Measurements from ENCODE around the gene UBE2O.

The UBE2O gene

DNA sequence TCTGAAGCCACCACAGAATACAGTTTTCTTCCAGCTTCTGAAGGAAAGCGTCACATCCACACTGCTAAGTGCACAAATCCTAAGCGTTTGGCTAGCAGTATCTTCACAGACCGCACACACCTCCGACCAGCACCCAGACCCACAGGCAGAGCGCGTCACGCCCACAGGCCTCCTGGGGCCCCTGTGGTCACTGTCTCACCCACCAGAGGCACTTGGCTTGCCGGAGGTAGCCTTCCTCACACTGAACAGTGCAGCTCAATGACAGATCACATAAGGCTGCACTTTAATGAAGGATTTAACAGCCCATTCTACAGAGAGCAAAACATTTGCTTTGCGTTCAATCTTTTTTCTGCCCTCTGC is 47.4 kb downstream of the UBE2O start:
- TF ChIP-seq, protein P1, sequence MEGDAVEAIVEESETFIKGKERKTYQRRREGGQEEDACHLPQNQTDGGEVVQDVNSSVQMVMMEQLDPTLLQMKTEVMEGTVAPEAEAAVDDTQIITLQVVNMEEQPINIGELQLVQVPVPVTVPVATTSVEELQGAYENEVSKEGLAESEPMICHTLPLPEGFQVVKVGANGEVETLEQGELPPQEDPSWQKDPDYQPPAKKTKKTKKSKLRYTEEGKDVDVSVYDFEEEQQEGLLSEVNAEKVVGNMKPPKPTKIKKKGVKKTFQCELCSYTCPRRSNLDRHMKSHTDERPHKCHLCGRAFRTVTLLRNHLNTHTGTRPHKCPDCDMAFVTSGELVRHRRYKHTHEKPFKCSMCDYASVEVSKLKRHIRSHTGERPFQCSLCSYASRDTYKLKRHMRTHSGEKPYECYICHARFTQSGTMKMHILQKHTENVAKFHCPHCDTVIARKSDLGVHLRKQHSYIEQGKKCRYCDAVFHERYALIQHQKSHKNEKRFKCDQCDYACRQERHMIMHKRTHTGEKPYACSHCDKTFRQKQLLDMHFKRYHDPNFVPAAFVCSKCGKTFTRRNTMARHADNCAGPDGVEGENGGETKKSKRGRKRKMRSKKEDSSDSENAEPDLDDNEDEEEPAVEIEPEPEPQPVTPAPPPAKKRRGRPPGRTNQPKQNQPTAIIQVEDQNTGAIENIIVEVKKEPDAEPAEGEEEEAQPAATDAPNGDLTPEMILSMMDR (IDR thresholded peaks at IDR 0.05): no peak
- DNase-seq (ENCODE audit: low spot score): no peak
- Histone ChIP-seq H3K27ac (peak overlapping the region in 1 of 2 donors; percentile 28), H3K4me3 (no peak overlapping the region)

DNA sequence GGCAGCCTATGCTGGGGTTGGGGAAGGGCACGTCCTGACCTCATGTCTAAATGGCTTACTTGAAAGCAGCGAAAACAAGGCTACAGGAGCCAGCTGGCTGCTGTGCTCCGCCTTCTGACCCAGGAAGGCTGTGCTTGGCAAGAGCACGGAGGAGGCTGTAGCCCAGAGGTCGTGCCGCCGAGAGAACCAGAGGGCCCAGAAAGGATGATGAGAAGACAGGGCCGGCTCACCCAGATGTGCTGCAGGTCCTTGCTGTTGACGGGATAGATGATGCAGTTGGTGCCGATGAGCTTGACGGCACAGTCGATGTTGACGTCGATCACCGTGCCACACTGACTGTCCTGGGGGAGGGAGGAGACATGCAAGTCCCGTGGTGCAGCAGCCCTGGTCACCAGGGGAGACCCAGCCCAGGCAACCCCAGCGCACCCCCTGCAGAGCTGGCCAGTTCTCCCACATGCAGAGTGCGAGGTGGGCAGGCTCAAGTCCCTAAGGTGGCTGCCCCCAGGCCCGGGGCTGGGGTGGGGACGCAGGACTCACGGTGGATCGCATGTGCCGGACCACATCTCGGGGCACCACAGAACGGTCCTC is 47.9 kb downstream of the UBE2O start:
- DNase-seq (ENCODE audit: low spot score): peak; percentile 73
- TF ChIP-seq, protein P1 (IDR thresholded peaks at IDR 0.05): no peak
- Histone ChIP-seq H3K27ac (peak overlapping the region in 1 of 2 donors; percentile 28), H3K4me3 (no peak overlapping the region)

DNA sequence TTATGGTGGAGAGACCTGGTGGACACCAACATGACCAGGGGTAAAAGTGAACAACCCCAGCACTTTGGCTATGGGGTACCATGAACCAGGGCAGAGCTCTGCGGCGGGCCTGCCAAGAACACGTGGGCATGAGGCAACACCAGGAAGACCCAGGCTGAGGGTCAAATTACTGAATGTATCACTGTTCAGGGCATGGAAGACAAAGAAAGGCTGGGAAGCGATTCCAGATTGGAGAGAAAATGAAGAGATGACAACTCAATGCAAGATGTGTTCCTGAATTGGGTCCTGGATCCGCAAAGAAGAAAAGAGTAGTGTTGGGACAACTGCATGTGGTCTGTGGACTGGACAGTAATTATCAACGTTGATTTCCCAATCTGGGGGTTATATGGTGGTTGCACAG is 48.7 kb downstream of the UBE2O start:
- TF ChIP-seq, protein P1 (IDR thresholded peaks at IDR 0.05): no peak
- no peak for DNase-seq (ENCODE audit: low spot score)
- Histone ChIP-seq H3K27ac (no peak overlapping the region), H3K4me3 (no peak overlapping the region)

DNA sequence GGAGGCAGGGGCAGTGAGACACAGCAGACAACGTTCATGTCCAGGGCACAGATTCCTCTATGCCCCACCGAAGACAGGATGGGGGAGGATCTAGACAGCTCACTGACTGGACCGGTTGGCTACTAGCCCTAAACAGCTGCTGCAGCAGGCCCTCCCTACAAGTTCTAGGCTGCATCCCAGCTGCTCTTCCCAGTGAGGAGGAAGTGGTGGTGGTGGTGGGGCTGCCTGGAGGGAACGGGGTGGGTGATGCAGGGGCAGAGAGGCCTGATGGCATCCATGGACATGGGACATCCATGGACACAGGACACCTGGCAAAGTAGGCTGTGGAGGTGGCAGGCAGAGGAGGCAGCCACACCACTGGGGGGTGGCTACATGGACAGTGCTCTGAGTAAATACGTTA is 50.2 kb downstream of the UBE2O start:
- DNase-seq (ENCODE audit: low spot score): no peak
- H3K4me3 ChIP-seq: no peak overlapping the region
- TF ChIP-seq, protein P1 (IDR thresholded peaks at IDR 0.05): no peak
- no peak overlapping the region for H3K27ac ChIP-seq

DNA sequence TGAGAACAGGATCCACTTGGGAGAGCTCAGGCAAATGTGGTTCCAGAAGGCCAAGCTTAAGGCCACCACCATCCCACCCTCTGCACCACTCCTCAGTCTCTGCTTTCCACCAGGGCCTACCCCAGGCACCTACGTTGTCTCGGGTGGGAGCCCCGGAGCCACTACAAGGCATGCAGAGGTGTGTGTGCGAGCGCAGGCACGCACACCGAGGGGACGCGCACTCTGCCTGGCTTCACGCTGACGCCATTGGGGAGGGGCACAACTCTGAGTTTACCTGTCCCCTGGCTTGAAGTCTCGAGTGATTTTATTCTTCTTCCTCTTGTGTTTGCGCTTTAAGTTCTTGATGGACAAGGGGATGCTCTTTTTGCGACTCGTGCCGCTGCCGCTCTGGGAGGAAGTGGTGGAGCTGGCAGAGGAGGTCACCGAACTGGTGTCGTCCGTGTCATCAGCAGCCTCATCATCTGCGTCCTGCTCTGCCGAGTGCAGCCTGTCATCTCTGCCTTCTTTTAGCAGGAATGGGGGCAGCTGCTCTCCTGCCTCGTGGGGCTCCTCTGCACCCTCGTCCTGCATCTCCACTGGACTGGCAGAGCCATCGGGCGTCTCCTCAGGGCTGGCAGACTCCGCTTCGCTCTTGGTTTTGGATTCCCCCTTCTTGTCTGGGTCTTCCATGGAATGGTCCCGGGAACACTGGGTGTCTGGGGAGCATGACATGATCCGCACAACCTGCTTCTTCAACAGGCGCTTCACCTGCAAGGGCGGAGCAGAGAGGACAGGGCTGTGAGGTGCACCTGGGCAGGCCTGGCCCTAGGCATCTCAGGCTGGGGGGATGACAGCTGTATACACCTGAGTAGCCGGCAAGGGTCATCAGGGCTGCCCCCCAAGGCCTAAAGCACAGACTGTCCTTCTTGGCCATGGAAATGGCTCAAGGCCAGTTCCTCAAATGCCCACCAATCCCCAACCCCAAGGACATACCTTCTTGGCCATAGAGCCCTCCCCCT is 53.5 kb downstream of the UBE2O start:
- DNase-seq (ENCODE audit: low spot score): no peak
- Histone ChIP-seq H3K4me3 (no peak overlapping the region), H3K27ac (no peak overlapping the region)
- TF ChIP-seq, protein P1 (IDR thresholded peaks at IDR 0.05): no peak

DNA sequence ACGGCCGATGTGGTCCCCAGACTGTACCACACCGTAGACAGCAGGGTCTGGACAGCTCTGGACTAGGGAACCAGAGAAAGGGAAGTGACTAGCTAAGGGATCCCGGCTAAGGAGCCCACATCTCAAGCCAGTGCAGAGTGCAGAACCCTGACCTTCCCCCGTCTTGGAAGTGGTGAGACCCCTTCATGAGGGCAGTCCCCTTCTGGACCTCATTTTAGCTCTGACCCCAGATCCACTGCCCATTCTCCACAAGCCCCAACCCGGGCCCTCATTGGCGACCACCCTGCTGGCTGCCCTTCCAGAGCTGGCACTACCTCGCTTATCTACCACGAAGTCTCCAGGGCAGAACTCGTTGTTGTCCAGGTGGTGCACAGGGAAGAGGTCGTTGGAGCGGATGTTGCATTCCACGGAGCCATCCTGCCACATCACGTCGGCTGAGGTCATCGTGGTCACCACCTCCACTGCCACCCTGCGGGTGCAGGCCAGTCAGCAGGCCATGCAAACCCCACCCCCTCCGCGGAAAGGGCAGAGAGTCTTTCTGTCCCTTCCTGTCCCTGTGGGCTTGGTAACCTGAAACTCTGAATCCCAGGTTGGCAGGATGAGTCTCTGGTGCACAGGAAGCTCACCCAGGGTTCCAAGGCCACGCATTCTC is 54.3 kb downstream of the UBE2O start:
- no peak overlapping the region for H3K27ac ChIP-seq
- no peak overlapping the region for H3K4me3 ChIP-seq
- DNase-seq (ENCODE audit: low spot score): no peak
- TF ChIP-seq, protein P1 (IDR thresholded peaks at IDR 0.05): no peak
